ENCODE results near the gene FYN.

Gene FYN

DNA sequence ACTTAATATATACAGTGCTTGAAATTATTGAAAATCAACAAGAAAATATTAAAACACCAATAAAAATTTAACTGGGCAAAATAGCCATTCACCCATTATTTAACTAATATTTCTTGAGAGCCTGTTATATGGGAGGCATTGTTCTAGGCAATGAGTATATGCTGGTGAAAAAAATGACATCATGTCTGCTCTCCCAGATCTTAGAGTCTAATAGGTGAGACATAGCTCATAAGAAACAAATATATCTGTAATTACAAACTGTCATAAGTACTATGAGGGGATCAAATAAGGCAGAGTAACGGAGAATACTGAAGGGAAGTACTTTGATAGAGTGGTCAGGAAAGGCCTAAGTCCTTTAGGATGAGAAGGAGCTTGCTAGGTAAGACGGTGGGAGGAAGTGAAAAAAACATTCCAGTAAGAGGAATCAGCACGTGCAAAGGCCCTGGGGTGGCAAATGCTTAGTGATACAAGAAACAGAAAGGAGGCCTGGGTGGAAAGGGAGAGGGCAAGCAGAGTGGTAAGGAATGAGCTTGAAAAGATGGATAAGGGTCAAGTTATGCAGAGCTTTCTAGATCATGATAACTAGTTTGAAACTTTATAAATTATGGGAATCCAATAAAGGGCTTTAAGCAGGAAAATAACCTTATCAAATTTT, 12.2 kb upstream of the FYN start:
- TF ChIP-seq, protein P1, sequence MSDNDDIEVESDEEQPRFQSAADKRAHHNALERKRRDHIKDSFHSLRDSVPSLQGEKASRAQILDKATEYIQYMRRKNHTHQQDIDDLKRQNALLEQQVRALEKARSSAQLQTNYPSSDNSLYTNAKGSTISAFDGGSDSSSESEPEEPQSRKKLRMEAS (IDR thresholded peaks at IDR 0.05) = no peak
- TF ChIP-seq TEAD4 (IDR thresholded peaks at IDR 0.05) = no peak
- no peak for TF ChIP-seq RAD21 (IDR thresholded peaks at IDR 0.05; ENCODE audit: low read depth)
- TF ChIP-seq TCF12 (IDR thresholded peaks at IDR 0.05; ENCODE audit: low read depth) = no peak
- no peak for TF ChIP-seq NFIC (IDR thresholded peaks at IDR 0.05)
- TF ChIP-seq, protein P2, sequence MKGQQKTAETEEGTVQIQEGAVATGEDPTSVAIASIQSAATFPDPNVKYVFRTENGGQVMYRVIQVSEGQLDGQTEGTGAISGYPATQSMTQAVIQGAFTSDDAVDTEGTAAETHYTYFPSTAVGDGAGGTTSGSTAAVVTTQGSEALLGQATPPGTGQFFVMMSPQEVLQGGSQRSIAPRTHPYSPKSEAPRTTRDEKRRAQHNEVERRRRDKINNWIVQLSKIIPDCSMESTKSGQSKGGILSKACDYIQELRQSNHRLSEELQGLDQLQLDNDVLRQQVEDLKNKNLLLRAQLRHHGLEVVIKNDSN (IDR thresholded peaks at IDR 0.05) = no peak
- no peak for TF ChIP-seq TAF1 (IDR thresholded peaks at IDR 0.05; ENCODE audit: low read depth)
- no peak for TF ChIP-seq CREB1 (IDR thresholded peaks at IDR 0.05; ENCODE audit: low read depth)
- TF ChIP-seq EGR1 (IDR thresholded peaks at IDR 0.05) = no peak
- TF ChIP-seq, protein P3, sequence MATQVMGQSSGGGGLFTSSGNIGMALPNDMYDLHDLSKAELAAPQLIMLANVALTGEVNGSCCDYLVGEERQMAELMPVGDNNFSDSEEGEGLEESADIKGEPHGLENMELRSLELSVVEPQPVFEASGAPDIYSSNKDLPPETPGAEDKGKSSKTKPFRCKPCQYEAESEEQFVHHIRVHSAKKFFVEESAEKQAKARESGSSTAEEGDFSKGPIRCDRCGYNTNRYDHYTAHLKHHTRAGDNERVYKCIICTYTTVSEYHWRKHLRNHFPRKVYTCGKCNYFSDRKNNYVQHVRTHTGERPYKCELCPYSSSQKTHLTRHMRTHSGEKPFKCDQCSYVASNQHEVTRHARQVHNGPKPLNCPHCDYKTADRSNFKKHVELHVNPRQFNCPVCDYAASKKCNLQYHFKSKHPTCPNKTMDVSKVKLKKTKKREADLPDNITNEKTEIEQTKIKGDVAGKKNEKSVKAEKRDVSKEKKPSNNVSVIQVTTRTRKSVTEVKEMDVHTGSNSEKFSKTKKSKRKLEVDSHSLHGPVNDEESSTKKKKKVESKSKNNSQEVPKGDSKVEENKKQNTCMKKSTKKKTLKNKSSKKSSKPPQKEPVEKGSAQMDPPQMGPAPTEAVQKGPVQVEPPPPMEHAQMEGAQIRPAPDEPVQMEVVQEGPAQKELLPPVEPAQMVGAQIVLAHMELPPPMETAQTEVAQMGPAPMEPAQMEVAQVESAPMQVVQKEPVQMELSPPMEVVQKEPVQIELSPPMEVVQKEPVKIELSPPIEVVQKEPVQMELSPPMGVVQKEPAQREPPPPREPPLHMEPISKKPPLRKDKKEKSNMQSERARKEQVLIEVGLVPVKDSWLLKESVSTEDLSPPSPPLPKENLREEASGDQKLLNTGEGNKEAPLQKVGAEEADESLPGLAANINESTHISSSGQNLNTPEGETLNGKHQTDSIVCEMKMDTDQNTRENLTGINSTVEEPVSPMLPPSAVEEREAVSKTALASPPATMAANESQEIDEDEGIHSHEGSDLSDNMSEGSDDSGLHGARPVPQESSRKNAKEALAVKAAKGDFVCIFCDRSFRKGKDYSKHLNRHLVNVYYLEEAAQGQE (IDR thresholded peaks at IDR 0.05; ENCODE audit: low read depth) = no peak
- TF ChIP-seq EP300 (IDR thresholded peaks at IDR 0.05; ENCODE audit: borderline replicate concordance) = no peak
- no peak for TF ChIP-seq FOXM1 (IDR thresholded peaks at IDR 0.05; ENCODE audit: borderline replicate concordance, low read depth)
- TF ChIP-seq ZBTB7A (IDR thresholded peaks at IDR 0.05; ENCODE audit: low read depth) = no peak
- no peak for TF ChIP-seq CEBPB (IDR thresholded peaks at IDR 0.05)

DNA sequence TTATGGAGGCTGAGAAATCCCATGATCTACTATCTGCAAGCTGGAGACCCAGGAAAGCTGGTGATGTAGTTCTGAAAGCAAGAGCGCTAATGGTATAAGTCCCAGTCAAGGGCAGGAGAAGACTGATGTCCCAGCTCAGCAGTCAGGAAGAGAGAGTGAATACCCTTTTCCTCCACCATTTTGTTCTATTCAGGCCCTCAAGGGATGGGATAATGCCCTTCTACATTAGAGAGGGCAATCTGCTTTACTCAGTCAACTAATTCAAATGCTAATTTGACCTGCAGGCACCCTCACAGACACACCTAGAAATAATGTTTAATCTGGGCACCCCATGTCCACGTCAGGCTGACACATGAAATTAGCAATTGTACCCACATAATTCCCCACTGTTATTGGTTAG, 10.8 kb upstream of the FYN start:
- TF ChIP-seq TCF12 (IDR thresholded peaks at IDR 0.05; ENCODE audit: low read depth) = no peak
- TF ChIP-seq, protein P3 (IDR thresholded peaks at IDR 0.05; ENCODE audit: low read depth) = no peak
- TF ChIP-seq EGR1 (IDR thresholded peaks at IDR 0.05) = no peak
- TF ChIP-seq EP300 (IDR thresholded peaks at IDR 0.05; ENCODE audit: borderline replicate concordance) = no peak
- TF ChIP-seq, protein P2 (IDR thresholded peaks at IDR 0.05) = no peak
- no peak for TF ChIP-seq RAD21 (IDR thresholded peaks at IDR 0.05; ENCODE audit: low read depth)
- no peak for TF ChIP-seq CREB1 (IDR thresholded peaks at IDR 0.05; ENCODE audit: low read depth)
- TF ChIP-seq TEAD4 (IDR thresholded peaks at IDR 0.05) = no peak
- no peak for TF ChIP-seq ZBTB7A (IDR thresholded peaks at IDR 0.05; ENCODE audit: low read depth)
- TF ChIP-seq FOXM1 (IDR thresholded peaks at IDR 0.05; ENCODE audit: borderline replicate concordance, low read depth) = no peak
- TF ChIP-seq YY1 (IDR thresholded peaks at IDR 0.05; ENCODE audit: low read depth) = no peak
- TF ChIP-seq, protein P1 (IDR thresholded peaks at IDR 0.05) = no peak
- no peak for TF ChIP-seq TAF1 (IDR thresholded peaks at IDR 0.05; ENCODE audit: low read depth)
- no peak for TF ChIP-seq NFIC (IDR thresholded peaks at IDR 0.05)
- no peak for TF ChIP-seq CEBPB (IDR thresholded peaks at IDR 0.05)

DNA sequence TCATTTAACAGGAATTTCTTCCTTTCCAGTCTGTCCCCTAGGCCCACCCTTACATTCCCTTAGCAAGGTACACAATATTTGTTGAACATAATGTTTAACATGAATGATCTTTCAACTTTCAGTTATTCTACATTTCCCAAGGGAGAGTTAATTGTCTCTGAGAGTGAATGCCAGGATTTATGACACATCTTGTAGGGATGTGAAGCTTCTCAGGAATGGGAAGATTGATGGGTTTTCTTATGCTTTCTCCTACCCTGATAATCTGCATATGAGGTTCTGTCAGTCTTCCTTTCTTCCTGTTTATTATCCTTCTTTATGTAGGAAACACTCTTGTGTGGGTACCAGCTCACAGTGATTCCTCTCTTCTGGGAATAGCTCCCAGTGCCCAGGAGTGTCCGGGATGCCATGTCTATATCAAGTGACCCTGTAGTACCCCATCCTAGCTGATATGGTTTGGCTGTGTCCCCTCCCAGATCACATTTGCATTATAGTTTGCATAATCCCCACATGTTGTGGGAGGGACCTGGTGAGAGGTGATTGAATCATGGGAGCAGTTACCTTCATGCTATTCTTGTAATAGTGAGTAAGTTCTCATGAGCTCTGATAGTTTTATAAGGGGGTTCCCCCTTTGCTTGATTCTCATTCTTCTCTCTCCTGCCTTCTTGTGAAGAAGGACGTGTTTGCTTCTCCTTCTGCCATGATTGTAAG, 7.1 kb upstream of the FYN start:
- TF ChIP-seq TAF1 (IDR thresholded peaks at IDR 0.05; ENCODE audit: low read depth) (no peak), FOXM1 (IDR thresholded peaks at IDR 0.05; ENCODE audit: borderline replicate concordance, low read depth) (no peak), TEAD4 (IDR thresholded peaks at IDR 0.05) (no peak), CREB1 (IDR thresholded peaks at IDR 0.05; ENCODE audit: low read depth) (no peak)
- TF ChIP-seq, protein P1 (IDR thresholded peaks at IDR 0.05) = no peak
- TF ChIP-seq, protein P2 (IDR thresholded peaks at IDR 0.05) = no peak

DNA sequence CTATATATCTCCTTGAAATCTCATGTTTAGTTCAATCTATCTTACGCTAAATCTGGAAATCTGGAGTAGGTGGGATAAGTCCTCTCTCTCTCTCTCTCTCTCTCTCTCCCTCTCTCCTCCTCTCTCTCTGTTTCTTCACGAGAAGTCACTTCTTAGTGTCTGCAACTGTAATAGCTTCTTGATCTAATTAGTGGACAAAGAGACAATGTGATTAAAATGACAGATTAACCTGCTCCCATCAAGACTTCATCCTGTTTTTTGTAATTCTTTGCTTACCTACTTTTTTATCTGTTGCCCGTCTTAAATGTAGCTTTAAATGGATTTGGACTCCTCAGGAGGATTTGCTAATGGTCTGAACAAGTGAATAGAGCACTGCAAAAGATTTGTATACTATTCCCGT, 2.5 kb upstream of the FYN start:
- TF ChIP-seq RAD21 (IDR thresholded peaks at IDR 0.05; ENCODE audit: low read depth) (no peak), NFIC (IDR thresholded peaks at IDR 0.05) (no peak), TAF1 (IDR thresholded peaks at IDR 0.05; ENCODE audit: low read depth) (no peak), ZBTB7A (IDR thresholded peaks at IDR 0.05; ENCODE audit: low read depth) (no peak), CEBPB (IDR thresholded peaks at IDR 0.05) (no peak), FOXM1 (IDR thresholded peaks at IDR 0.05; ENCODE audit: borderline replicate concordance, low read depth) (no peak), TEAD4 (IDR thresholded peaks at IDR 0.05) (no peak), EP300 (IDR thresholded peaks at IDR 0.05; ENCODE audit: borderline replicate concordance) (no peak), CREB1 (IDR thresholded peaks at IDR 0.05; ENCODE audit: low read depth) (no peak), YY1 (IDR thresholded peaks at IDR 0.05; ENCODE audit: low read depth) (no peak), TCF12 (IDR thresholded peaks at IDR 0.05; ENCODE audit: low read depth) (no peak), EGR1 (IDR thresholded peaks at IDR 0.05) (no peak)
- TF ChIP-seq, protein P3 (IDR thresholded peaks at IDR 0.05; ENCODE audit: low read depth) = no peak
- TF ChIP-seq, protein P2 (IDR thresholded peaks at IDR 0.05) = no peak
- TF ChIP-seq, protein P1 (IDR thresholded peaks at IDR 0.05) = no peak

All from Ishikawa (cell line).